Measurements from ENCODE around the gene SCYL3. TPM values are rescaled to one million over a fixed set of nuclear protein-coding genes. Genes with fewer than 3 reads are reported as not detected.

SCYL3 gene
- total RNA-seq, 1 experiment from 2014 or later: 7.6 TPM

DNA sequence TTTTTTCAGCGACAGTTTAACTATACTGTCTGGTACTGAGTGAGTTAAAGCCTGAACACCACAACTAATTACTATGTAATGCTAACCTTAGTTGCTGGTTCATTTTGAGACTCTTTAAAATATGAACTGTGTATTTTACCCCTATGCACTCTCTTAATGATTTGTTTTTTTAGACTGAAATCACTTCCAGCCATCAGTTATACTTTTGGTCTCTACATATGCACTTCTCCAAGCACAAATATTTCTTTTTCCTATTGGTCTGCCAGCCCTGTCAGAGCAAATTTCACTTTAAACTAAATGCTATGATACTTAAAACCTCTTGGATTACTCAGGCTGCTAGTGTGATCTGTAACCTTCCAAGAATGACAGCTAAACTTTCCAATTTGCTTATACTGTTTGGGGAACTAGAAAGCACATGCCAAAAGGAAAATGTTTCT, 38.1 kb upstream of the SCYL3 start:
- POLR2A ChIA-PET: no interaction called here
- intact Hi-C loops (cut with micrococcal nuclease): no loop called here
- Histone ChIP-seq H3K4me3 (replicated peaks in 1 of 2; ENCODE audit: low read depth in 1 of 2, low read length in 2 of 2) (no peak overlapping the region), H3K4me2 (ENCODE audit: low read length) (no peak overlapping the region), H3K27ac (ENCODE audit: low read depth, low read length) (no peak overlapping the region), H3K27me3 (ENCODE audit: insufficient read depth, low read length) (no peaks in the 10 kb centered on the region), H3K9me3 (ENCODE audit: control insufficient read depth in 1 of 2, insufficient read depth in 1 of 2, low read depth in 1 of 2, low read length in 2 of 2) (no peaks in the 10 kb centered on the region), H2AFZ (ENCODE audit: low read depth, low read length, poor library complexity, severe bottlenecking) (no peak overlapping the region), H3K79me2 (ENCODE audit: insufficient read depth, low read length) (no peaks in the 10 kb centered on the region), H3K9me2 (ENCODE audit: insufficient read depth) (no peaks in the 10 kb centered on the region), H3K9ac (ENCODE audit: low read length) (no peak overlapping the region), H3K4me1 (ENCODE audit: control insufficient read depth in 1 of 2, insufficient read depth in 2 of 2, low read length in 2 of 2) (peaks cover 6 to 11% of the 10 kb centered on the region in 2 experiments; a peak in 3 of 4 replicates), H4K20me1 (ENCODE audit: insufficient read depth) (no peaks in the 10 kb centered on the region), H3K36me3 (ENCODE audit: control insufficient read depth in 1 of 2, insufficient read depth in 2 of 2, low read length in 2 of 2) (no peaks in the 10 kb centered on the region)
- no peak for ATAC-seq
- RAD21 ChIA-PET (ENCODE audit: low non-redundant PET in 1 of 2, low total read pairs in 2 of 2, uncharacterized antibody in 2 of 2, unreplicated experiment in 2 of 2): no interaction called here
- CTCF ChIA-PET: no interaction called here
- BruUV-seq (replicated peaks): no TSS peak
- DNase-seq (ENCODE audit: low read depth, low spot score): no peak
- TF ChIP-seq EZH2phosphoT487 (IDR thresholded peaks at IDR 0.05; ENCODE audit: borderline replicate concordance) (no peak), ZBTB33 (IDR thresholded peaks at IDR 0.05; ENCODE audit: extremely low read depth, insufficient replicate concordance, low read length) (no peak), EZH2 (IDR thresholded peaks at IDR 0.05) (no peak), JUND (IDR thresholded peaks at IDR 0.05) (no peak), SIN3A (IDR thresholded peaks at IDR 0.05; ENCODE audit: low read depth) (no peak), FOSL1 (IDR thresholded peaks at IDR 0.05; ENCODE audit: low read depth) (no peak), TCF7L2 (IDR thresholded peaks at IDR 0.05; ENCODE audit: borderline replicate concordance, extremely low read depth, insufficient read depth, insufficient read length) (no peak), POLR2A (IDR thresholded peaks at IDR 0.05; ENCODE audit: borderline replicate concordance, extremely low read depth, insufficient read depth, insufficient read length) (no peak), CTCF (IDR thresholded peaks at IDR 0.05 in 2 of 3, conservative IDR thresholded peaks at IDR 0.05 in 1 of 3; ENCODE audit: borderline replicate concordance in 1 of 3, insufficient read depth in 1 of 3, low read depth in 2 of 3, low read length in 2 of 3) (no peak), ZFX (IDR thresholded peaks at IDR 0.05) (no peak), ELF1 (IDR thresholded peaks at IDR 0.05; ENCODE audit: borderline replicate concordance, low read depth) (no peak), MAX (IDR thresholded peaks at IDR 0.05) (no peak), EGR1 (IDR thresholded peaks at IDR 0.05; ENCODE audit: low read depth) (no peak), SP1 (IDR thresholded peaks at IDR 0.05; ENCODE audit: low read depth) (no peak), ZNF274 (IDR thresholded peaks at IDR 0.05; ENCODE audit: low read depth, low read length) (no peak)
- TF ChIP-seq, protein P1, sequence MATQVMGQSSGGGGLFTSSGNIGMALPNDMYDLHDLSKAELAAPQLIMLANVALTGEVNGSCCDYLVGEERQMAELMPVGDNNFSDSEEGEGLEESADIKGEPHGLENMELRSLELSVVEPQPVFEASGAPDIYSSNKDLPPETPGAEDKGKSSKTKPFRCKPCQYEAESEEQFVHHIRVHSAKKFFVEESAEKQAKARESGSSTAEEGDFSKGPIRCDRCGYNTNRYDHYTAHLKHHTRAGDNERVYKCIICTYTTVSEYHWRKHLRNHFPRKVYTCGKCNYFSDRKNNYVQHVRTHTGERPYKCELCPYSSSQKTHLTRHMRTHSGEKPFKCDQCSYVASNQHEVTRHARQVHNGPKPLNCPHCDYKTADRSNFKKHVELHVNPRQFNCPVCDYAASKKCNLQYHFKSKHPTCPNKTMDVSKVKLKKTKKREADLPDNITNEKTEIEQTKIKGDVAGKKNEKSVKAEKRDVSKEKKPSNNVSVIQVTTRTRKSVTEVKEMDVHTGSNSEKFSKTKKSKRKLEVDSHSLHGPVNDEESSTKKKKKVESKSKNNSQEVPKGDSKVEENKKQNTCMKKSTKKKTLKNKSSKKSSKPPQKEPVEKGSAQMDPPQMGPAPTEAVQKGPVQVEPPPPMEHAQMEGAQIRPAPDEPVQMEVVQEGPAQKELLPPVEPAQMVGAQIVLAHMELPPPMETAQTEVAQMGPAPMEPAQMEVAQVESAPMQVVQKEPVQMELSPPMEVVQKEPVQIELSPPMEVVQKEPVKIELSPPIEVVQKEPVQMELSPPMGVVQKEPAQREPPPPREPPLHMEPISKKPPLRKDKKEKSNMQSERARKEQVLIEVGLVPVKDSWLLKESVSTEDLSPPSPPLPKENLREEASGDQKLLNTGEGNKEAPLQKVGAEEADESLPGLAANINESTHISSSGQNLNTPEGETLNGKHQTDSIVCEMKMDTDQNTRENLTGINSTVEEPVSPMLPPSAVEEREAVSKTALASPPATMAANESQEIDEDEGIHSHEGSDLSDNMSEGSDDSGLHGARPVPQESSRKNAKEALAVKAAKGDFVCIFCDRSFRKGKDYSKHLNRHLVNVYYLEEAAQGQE (IDR thresholded peaks at IDR 0.05; ENCODE audit: low read depth): no peak
- TF ChIP-seq, protein P2, sequence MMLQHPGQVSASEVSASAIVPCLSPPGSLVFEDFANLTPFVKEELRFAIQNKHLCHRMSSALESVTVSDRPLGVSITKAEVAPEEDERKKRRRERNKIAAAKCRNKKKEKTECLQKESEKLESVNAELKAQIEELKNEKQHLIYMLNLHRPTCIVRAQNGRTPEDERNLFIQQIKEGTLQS (IDR thresholded peaks at IDR 0.05): no peak
